Osteoblast (primary cell): ENCODE data around the gene PTPRT. TPM values are rescaled to one million over a fixed set of nuclear protein-coding genes. Genes with fewer than 3 reads are reported as not detected.

Experiments
- DNase-seq: peaks from one replicate; pipeline ENCODE4 v3.0.0; 2011; ENCODE audit warnings: low spot score, mixed read lengths; ENCODE audit not compliant: insufficient read length; ENCODE audit errors: missing footprints
- H2AFZ ChIP-seq: 2 replicates; pipeline ENCODE4 v1.6.0; 2011; ENCODE audit warnings: mild to moderate bottlenecking, low read length
- H3K27ac ChIP-seq: 2 replicates; pipeline ENCODE4 v1.5.1; 2011; ENCODE audit warnings: mild to moderate bottlenecking, low read depth, low read length, moderate library complexity
- H3K27me3 ChIP-seq: 2 replicates; pipeline ENCODE4 v1.6.0; 2012; ENCODE audit warnings: mild to moderate bottlenecking, control low read depth, inconsistent platforms, low read length, moderate library complexity; ENCODE audit not compliant: insufficient read depth
- H3K36me3 ChIP-seq: 2 replicates; pipeline ENCODE4 v1.5.1; 2011; ENCODE audit warnings: mild to moderate bottlenecking, low read length, control low read depth, moderate library complexity; ENCODE audit not compliant: insufficient read depth
- H3K4me1 ChIP-seq: 2 replicates; pipeline ENCODE4 v1.5.1; 2011; ENCODE audit warnings: mild to moderate bottlenecking, low read length, control low read depth, moderate library complexity; ENCODE audit not compliant: insufficient read depth
- H3K4me2 ChIP-seq: 2 replicates; pipeline ENCODE4 v1.6.0; 2011; ENCODE audit warnings: mild to moderate bottlenecking, low read length; ENCODE audit not compliant: insufficient read depth
- H3K4me3 ChIP-seq: fragments of 200-600 bp; sonication (generic); 3 replicates; pipeline ENCODE4 v1.5.1; 2012; ENCODE audit warnings: mild to moderate bottlenecking, low read length, inconsistent platforms; ENCODE audit not compliant: insufficient read depth
- H3K79me2 ChIP-seq: 2 replicates; pipeline ENCODE4 v1.6.0; 2012; ENCODE audit warnings: mild to moderate bottlenecking, low read length, control low read depth, inconsistent platforms; ENCODE audit not compliant: insufficient read depth
- H3K9me3 ChIP-seq: 2 replicates; pipeline ENCODE4 v1.5.1; 2011; ENCODE audit warnings: low read depth, low read length, control low read depth
- H4K20me1 ChIP-seq: 2 replicates; pipeline ENCODE4 v1.6.0; 2012; ENCODE audit warnings: mild to moderate bottlenecking, low read length, control low read depth; ENCODE audit not compliant: insufficient read depth
- total RNA-seq: library from RNA; depleted of rRNA; stranded (reverse); fragments of >200 nt; gene quantifications from 2 replicates; pipeline ENCODE4 v1.2.3, GENCODE V29; 2012
- TF ChIP-seq, protein P1 (sequence below): IDR thresholded peaks from 2 replicates; pipeline ENCODE4 v1.5.1; 2011; ENCODE audit warnings: mild to moderate bottlenecking, low read depth, low read length, moderate library complexity; ENCODE audit errors: extremely low read depth

Gene PTPRT
- total RNA-seq, 1 donor: not detected

DNA sequence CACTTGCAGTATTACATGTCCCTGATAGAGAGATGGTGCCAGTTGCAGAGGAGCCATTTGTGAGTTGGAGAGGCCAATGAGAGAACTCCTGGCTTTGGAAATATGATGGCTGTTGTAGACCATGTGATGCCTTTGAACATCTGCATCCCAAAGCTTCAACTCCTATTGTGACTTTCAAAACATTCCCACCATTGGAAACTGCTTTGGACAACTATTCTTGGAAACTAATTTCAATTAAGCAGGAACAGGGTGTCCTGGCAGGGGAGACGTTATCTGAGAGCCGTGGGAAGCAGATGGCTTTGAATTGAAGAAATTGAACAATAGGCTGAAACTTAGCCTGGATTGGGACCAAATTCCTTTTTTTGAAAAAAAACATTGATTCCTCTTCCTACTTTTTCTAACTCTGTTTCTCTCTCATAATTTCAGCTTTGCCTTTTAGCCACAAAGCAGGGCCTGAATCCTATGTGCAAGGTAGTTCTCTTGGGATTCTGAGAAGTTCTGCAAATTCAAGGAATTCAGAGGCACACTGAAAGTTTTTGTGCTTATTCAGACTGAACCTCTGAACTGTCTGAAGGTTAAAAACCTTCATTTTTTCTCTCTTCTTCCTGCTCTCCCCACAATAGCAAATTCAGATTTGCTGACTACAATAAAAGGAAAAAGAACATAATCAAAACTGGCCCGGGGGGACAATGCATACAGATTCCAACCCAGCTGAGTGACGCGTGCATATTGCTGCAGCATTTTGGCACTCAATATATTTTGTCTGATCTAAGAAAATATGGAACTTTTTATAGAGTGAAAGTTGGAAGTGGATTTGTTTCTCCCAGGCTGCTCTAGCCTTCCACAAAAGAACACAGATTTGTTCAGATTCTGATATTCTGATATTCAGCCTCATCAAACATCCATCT lies 851.2 kb downstream of the PTPRT start:
- H3K27ac ChIP-seq: no peak overlapping the region
- no peaks in the 10 kb centered on the region for H3K9me3 ChIP-seq
- DNase-seq: no peak
- no peaks in the 10 kb centered on the region for H3K4me1 ChIP-seq
- no peaks in the 10 kb centered on the region for H3K79me2 ChIP-seq
- no peak overlapping the region for H2AFZ ChIP-seq
- no peaks in the 10 kb centered on the region for H4K20me1 ChIP-seq
- H3K4me3 ChIP-seq: no peak overlapping the region
- TF ChIP-seq, protein P1, sequence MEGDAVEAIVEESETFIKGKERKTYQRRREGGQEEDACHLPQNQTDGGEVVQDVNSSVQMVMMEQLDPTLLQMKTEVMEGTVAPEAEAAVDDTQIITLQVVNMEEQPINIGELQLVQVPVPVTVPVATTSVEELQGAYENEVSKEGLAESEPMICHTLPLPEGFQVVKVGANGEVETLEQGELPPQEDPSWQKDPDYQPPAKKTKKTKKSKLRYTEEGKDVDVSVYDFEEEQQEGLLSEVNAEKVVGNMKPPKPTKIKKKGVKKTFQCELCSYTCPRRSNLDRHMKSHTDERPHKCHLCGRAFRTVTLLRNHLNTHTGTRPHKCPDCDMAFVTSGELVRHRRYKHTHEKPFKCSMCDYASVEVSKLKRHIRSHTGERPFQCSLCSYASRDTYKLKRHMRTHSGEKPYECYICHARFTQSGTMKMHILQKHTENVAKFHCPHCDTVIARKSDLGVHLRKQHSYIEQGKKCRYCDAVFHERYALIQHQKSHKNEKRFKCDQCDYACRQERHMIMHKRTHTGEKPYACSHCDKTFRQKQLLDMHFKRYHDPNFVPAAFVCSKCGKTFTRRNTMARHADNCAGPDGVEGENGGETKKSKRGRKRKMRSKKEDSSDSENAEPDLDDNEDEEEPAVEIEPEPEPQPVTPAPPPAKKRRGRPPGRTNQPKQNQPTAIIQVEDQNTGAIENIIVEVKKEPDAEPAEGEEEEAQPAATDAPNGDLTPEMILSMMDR: no peak
- no peak overlapping the region for H3K4me2 ChIP-seq
- no peaks in the 10 kb centered on the region for H3K27me3 ChIP-seq
- H3K36me3 ChIP-seq: no peaks in the 10 kb centered on the region

DNA sequence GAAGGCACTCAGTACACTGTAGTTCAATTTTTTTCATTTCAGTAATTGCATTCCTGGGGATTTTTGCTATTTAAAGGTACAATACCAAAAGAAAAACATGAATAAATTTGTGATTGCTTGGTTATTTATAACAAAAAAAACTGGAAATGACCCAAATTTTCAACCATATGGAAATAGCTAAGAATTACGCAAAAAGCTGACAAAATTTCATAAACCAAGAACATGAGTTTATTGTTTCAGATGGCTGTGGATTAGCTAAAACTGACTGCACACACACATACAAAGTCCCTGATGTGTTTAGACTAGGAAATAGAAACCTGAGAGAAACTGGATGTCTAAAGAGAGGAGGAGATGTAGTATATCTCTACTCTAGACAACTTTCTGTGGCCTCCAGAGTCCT lies 853.1 kb downstream of the PTPRT start:
- TF ChIP-seq, protein P1: no peak
- Histone ChIP-seq H4K20me1 (no peaks in the 10 kb centered on the region), H3K9me3 (no peaks in the 10 kb centered on the region), H3K79me2 (no peaks in the 10 kb centered on the region), H3K4me1 (no peaks in the 10 kb centered on the region), H3K4me2 (no peak overlapping the region), H3K27ac (no peak overlapping the region), H3K27me3 (no peaks in the 10 kb centered on the region), H3K4me3 (no peak overlapping the region), H3K36me3 (no peaks in the 10 kb centered on the region), H2AFZ (no peak overlapping the region)
- DNase-seq: no peak

DNA sequence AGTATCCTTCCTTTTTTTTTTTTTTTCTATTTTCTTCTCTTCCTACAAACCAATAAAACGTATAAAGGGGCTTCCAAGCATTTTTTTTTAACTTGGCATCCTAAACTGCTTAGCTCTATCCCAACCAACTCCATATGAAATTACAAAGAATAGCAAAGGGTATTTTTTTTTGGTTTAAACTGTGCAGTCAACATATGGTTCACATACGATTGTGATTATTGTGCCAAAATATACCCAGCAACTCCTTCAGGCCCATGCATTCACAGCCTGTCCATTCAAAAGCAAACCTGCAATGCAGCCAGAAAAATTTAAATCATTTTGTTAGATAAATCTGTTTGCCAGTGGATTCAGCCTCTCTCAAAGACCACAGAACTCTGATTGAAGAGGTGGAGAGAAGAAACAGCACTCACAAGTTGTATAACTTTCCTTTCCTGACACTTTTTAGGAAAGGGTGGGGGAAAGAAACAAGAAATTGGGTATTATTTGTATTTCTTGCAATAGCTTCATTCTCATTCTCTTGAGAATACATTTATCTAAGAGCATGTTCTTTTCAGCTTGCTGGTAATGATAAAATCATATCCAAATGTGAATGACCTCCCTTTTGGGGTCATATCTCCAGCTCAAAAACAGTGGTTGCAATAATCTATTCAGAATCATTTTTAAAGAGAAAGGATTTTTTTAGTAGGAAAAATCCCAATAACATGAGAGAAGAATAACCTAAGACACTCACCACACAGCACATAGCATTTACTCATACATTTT lies 870.3 kb downstream of the PTPRT start:
- Histone ChIP-seq H3K36me3 (no peaks in the 10 kb centered on the region), H3K9me3 (no peaks in the 10 kb centered on the region), H4K20me1 (no peaks in the 10 kb centered on the region), H2AFZ (no peak overlapping the region), H3K4me3 (no peak overlapping the region), H3K27me3 (no peaks in the 10 kb centered on the region), H3K4me1 (no peaks in the 10 kb centered on the region), H3K27ac (no peak overlapping the region), H3K79me2 (no peaks in the 10 kb centered on the region), H3K4me2 (no peak overlapping the region)
- TF ChIP-seq, protein P1: no peak
- DNase-seq: no peak

DNA sequence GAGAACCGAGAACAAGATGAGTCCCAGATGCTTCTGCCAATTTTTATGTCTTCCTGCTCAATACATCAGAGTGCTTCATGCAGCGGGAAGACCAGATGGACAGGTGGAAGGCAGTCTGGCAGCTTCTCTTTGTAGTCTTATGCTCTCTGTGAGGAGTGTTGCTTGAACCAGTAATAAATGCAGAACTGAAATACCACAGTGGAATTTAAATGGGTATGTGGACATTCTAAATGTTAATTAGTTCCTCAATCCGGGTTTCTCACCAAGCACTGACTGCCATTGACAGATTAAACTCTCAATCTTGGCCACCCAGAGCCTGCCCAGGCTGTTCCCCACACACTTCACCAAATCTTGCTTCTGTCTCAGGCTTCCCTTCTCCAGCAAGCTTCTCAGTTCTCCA lies 876.0 kb downstream of the PTPRT start:
- DNase-seq: no peak
- no peak overlapping the region for H3K27ac ChIP-seq
- H4K20me1 ChIP-seq: no peaks in the 10 kb centered on the region
- TF ChIP-seq, protein P1: no peak
- no peaks in the 10 kb centered on the region for H3K36me3 ChIP-seq
- no peaks in the 10 kb centered on the region for H3K9me3 ChIP-seq
- no peak overlapping the region for H3K4me3 ChIP-seq
- H3K27me3 ChIP-seq: no peaks in the 10 kb centered on the region
- no peak overlapping the region for H2AFZ ChIP-seq
- H3K4me2 ChIP-seq: no peak overlapping the region
- H3K79me2 ChIP-seq: no peaks in the 10 kb centered on the region
- no peaks in the 10 kb centered on the region for H3K4me1 ChIP-seq
